NCI-H2196 (cell line): ENCODE results near the gene CLCN7.
"Not testable (repeated sequence)": the region's sequence is repeated elsewhere in the genome, so short reads cannot be mapped to it uniquely, and the experiment has no call there.

Experiments used
- DNase-seq: peaks from one replicate; lab custom pipeline; 2025; ENCODE audit not compliant: unreplicated experiment; lab: John Stamatoyannopoulos, UW

CLCN7 gene

DNA sequence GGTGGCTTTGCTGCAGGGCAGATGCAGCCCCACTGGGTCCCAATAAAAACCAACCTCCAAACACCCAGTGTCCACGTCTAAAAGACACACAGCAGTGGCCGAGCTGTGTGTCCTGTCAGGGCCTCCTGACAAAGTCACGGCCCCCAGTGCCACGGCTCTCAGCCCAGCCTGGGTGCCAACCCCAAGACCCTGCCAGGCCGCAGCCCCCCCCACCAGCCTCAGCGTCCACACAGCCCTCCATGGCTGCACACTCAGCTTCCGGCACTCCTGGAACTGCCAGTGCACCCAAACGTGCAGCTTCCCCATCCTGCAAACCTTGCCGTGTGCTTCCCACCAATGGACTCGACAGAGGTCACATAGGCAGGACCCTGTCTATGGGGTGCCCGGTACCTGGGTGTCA lies 26.9 kb downstream of the CLCN7 start:
- DNase-seq, result no peak

DNA sequence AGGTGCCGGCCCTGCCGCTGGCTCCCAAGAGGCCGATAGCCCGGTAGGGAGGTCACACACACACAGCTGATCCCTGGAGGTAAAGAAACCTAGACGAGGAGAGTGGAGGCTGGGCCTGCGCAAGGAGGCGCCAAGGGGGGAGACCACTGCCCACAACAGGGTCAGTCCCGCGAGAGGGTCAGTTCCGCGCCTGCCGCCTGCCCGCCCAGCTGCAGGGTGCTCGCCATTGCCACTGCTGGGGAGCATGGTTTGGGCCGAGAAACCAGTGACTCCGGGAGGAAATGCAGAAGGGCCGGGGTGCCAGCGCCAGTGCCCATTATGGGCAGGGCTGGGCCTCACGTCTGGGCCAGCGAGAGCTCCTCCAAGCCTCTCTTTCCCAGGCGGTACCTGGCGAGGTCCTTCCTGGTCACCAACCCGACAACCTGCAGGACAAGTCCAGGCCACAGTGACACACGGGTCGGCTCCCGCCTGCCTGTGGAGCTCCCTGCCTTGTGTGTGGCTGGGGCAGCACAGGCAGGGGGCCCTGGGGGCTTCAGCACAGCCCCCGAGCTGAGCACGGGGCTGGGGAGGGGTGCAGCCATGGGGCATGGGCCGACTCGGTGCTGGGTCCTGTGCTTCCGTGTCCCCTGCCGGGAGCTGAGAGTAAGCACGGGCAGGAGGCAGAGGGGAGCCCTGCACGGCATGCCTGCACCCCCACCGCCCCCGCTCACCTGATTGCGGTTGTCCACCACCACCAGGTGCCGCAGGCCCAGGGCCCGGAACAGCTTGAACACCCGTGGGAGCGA lies 28.3 kb downstream of the CLCN7 start:
- no peak for DNase-seq

DNA sequence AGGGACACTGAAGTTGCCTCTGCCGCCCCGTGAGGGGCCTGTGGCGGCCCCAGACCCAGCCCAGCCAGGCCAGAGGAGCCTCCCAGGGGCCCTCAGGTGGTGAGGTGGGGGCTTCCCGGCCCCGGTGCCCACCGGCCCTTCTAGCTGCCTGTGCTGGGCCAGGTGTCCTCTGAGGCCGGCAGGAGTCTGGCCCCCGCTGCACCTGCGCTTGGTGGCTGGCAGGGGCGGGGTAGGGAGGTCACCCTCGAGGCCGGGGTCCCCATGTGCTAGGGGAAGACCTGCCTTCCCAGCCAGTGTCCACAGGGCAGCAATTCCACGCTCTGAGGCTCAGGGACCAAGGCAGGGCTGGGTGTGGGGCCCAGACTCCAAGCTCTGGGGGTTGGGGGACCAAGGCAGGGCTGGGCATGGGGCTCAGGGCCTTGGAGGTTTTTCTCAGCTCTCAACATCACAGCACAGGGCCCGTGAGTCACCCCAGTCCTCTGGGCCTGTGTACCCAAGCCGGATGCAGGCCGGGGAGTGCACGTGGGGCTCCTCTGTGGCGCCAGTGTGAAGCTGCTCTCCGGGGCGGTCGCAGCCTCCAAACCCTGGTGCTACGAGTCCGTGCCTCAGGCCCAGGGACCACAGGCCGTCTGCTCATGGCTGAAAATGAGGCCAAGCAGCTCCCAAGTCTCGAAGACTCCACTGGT lies 29.2 kb downstream of the CLCN7 start:
- no peak for DNase-seq

DNA sequence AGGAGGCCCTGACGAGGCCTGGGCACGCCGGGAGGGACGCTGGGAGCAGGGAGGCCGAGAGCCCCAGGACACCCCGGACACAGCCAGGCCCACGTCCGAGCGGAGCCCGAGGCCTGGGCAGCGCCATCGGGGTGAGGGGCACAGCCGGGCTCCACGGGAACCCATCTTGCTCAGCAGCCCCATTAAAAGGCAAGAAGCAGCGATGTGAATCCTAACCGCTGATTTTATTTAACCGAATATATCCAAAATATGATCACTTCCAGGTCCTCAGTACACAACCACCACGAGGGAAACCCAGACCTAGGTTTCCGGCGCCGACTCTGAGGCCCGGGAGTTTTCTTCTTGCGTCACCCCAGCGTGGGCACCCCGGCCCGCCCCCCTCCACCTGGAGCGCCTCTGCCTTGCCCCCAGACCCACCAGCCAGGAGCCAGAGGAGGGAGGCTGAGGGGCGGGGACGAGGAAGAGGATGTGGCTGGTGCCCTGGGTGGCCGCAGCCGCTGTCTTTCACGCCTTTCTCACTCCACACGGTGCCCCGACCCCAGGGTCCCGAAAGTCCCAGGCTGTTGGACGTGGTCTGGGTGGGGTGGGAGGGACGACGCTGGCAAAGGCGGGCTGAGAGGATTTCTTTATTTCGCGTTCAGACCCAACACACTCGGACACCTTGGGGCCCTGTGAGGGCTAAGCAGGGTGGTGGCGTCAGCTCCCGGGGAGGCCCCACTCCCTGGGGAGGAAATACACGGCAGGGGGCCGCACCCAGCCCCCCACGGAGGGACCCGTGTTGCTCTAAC lies 29.9 kb downstream of the CLCN7 start:
- DNase-seq, result no peak

DNA sequence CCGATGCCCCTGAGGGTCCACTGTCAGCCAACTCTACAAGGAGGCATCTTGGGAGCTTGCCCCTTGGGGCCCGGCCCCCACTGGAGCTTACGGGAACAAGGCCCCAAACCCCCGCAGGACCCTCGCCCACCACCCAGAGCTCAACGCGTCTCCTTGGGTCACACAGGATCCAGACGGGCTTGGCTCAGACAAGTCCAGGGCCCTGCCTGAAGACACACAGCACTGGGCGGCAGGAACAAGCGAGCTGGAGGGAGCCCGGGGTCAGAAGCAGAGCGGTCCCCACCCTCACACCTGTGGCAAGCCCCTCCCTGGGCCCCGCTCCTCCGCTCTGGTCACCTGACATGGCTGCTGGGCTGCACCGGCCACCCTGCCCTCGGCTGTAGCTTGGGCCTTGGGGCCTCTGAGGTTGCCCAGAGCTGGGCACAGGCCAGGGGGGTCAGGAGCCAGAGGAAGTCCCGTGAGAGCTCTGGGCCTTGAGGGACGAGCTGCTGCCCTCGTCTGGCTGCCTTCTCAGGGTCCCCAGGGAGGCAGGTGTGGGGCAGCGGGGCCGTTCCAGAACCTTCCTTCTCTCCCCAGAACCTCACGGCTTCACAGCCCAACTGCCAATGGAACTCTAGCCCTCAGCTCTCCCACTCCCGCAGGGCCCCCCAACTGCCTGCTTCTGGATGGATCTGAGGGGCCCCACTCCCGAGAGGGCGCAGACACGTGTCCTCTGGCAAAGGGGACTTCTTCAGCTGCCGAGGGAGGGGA lies 30.7 kb downstream of the CLCN7 start, which contains the start of gene CCDC154:
CCDC154 (minus strand) TSS at position 577 of the 750 bp plus-strand sequence; CDS start at position 343, 234 bp downstream.
- no peak for DNase-seq

DNA sequence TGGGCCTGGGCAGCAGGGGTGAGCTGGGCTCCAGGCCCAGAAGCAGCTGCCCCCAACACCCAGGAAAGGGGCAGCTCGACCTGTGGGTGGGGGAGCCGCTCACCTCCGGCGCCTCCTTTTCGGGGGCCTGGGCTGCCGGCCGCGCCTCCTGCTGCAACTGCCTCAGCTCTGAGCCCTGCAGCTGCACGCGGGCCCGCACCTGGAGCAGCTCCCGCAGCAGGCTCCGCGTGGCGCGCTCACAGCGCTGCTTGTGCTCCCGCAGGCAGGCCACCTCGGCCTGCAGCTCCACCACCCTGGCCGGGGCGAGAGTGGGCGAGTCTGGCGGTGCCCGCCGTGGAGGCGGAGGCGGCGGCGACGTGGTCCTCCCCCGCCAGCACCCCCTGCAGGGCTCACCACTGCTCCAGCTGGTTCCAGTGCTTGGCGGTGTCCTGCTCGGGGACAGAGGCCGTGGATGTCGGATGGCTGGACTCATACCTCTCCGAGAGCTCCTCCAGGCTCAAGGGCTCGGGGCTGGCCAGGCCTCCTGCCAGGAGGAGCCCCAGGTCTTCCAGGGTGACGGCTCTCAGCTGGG lies 31.3 kb downstream of the CLCN7 start:
- no peak for DNase-seq

DNA sequence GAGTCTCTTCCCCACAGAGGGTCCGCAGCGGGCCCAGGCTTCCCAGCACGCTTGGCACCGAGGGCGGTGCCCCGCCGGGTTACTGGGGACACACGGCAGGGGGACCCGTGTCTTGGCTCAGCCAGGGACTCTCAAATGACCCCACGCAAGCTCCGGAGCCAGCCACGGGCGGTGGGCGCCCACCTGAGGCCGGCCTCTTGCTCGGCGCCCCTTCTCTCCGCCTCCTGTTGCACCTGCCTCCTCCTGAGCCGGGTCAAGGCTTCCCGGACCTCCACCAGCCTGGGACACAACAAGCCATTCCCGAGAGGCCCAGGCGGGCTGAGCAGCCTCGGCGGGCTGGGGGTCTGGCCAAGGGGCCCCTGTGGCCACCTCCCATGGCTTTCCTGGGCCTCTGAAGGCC lies 32.1 kb downstream of the CLCN7 start:
- DNase-seq, result no peak

DNA sequence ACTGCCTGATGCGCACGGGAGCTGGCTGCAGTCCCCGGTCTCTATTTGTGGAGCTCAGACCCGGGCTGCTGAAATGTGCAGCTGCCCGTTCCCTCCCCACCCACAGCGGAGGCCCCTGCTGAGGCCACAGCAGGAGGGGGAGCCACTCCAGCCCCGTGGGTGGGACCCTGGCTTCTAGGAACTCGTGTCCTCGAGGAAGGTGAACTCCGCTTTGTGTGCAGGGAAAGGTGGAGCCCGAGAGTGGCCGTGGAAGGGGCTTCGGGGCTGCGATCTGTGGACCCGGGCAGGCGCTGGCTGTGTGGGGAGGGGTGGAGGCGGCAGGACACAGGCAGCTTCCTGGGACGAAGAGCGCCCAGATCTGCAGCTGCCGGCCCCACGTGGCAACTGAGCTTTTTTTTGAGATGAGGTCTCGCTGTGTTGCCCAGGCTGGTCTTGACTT lies 33.4 kb downstream of the CLCN7 start:
- DNase-seq, result no peak

DNA sequence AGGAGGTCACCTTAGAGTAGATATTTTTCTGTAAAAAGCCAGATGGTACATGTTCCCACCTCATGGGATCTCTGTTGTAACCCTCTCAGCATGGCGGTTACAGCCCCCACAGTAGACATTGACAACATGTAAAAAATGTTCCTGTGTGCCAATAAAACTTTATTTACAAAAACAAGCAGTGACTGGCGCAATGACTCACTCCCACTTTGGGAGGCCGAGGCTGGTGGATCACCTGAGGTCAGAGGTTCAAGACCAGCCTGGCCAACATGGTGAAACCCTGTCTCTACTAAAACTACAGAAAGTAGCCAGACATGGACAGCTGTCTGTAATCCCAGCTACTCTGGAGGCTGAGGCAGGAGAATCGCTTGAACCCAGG lies 35.1 kb downstream of the CLCN7 start:
- DNase-seq, result not testable (repeated sequence)

DNA sequence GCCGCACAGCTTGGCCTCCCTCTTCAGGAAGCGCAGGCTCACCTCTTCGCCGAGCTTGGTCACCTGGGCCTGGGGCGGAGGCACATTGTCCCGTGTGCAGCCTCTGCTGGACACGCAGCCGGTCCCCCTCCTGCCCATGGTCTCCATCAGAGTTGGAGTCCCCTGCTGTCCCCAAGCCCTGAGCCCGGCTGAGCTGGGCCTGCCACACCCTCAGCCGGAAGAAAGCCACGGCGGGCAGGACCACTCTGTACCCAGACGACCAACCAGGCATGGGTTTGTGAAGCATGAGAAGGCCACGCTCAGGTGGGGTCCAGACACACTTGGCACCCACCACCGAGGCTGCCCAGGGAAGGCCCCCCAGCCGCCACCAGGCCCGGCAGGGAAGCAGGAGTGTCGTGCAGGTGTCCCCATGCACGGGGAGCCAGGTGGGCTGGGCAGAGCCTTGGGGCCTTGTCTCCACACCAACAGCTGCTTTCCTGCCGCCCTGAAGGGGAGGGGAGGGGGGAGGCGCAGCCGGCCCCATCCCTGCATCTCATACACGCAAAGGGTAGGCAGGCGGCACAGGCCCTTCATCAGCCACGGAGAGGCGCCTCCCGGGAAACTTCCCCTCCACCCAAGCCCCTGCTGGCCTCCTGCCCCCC lies 35.6 kb downstream of the CLCN7 start:
- DNase-seq, result no peak

DNA sequence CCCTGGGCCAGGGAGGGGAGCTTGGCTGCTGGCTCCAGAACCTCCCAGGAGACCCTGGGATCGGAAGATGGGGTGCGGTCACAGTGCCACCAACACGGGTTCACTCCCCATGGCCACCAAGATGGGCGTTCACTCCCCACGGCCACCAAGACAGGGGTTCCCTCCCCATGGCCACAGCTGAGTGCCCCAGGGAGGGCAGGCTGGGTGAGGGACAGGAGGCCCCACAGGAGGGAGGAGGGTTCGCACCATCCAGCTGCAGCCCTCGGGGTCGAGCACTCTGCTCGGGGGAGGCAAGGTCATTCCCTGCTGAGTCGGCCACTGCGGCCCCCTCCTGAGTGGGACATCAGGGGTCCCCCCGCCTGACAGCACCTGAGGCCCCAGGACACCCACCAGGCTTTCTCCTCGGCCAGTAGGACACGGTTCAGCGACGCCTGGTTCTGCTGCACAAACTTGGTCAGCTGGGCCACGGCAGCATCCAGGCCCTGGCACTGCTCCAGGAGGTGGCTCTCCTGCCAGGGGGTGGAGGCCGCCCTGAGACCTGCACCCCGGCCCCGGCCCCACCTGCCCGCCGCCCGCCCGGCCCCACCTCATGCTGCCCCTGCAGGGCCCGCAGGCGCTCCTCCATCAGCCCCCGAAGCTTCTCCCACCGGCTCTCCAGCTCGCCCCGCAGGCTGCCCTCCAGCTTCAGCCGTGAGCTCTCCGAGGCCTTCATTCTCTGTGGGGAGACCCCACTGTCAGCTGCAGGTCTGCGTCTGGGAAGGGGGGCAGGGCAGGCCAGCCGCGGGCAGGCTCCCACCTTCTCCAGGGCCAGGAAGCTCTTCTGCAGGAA lies 36.4 kb downstream of the CLCN7 start:
- no peak for DNase-seq

DNA sequence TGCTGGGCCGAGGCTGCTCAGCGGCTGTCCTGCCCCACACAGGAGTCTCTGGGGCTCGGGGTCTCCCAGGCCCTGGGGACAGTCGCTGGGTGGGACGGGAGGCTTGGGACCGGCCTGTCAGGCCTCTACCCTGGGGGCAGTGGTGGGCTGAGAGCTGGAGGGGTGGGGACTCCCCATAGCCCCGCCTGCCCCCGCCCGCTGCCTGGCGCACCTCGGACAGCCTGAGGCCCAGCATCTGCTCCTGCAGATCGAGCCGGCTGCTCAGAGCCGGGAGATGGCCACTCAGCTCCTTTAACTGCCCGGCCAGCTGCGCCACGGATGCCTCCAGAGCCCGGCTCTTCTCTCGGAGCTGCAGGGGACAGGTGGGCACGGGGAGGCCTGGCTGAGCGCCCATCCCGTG lies 37.2 kb downstream of the CLCN7 start:
- no peak for DNase-seq

DNA sequence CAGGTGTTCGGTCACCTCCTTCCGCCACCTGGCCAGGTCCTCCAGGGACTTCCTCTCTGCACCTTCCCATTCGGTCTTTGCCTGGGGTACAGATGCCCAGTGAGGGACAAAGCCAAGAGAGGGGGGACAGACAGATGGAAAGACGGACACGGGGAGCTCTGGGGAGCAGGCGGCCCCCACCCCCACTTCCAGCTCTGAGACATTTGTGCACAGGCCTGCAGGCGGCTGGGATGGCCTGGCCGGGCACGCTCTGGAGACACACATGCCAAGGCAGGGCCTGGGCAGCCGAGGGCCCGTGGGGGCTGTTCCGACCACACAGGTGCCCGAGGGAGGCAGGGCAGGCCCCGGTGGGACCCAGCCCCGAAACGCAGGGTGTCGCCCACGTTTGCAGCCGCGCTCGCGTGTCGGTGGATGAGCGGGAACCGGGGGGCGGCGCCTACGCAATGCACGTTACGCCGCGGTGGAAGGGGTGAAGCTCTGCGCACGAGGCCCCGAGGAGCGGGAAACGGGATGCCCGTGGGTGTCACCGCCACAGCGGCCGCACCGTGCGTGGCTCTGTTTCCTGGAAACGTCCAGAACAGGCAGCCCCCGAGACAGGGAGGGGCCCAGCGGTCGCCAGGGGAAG lies 38.0 kb downstream of the CLCN7 start:
- DNase-seq, result no peak

DNA sequence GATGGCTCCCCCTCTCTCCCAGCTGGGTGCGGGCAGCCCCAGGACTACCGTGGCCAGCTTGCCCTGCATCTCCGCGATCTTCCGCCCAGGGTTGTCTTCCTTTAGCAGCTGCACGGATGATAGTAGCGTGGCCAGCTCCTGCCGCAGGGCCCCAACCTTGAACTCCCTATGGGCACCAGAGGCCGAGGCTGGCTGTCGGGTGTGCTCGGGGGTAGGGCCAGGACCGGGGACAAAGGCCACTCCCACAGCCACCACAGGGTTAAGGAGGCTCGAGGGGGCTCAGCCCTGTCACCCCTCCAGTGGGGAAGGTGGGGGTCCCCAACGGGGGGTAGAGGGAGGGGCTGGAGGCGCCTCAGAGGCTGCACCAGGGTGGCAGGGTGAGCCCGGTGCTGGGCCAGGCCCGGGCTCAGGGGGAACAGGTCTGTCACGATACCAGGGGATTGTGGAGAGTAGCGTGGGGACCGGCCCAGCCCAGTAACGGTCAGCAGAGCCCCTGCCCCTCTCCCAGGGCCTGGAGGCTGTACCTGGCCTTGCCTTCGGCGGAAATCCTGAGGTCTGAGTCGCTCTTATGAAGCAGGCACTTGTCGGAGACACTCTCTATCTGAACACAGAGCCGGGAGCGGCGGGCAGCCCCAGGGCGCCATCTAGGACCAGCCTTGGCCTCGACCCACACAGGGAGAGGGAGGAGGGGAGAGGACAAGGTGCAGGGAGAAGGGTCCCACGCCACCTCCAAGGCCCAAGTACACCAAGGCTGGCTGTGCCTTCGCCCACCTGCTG lies 38.7 kb downstream of the CLCN7 start:
- DNase-seq, result no peak

DNA sequence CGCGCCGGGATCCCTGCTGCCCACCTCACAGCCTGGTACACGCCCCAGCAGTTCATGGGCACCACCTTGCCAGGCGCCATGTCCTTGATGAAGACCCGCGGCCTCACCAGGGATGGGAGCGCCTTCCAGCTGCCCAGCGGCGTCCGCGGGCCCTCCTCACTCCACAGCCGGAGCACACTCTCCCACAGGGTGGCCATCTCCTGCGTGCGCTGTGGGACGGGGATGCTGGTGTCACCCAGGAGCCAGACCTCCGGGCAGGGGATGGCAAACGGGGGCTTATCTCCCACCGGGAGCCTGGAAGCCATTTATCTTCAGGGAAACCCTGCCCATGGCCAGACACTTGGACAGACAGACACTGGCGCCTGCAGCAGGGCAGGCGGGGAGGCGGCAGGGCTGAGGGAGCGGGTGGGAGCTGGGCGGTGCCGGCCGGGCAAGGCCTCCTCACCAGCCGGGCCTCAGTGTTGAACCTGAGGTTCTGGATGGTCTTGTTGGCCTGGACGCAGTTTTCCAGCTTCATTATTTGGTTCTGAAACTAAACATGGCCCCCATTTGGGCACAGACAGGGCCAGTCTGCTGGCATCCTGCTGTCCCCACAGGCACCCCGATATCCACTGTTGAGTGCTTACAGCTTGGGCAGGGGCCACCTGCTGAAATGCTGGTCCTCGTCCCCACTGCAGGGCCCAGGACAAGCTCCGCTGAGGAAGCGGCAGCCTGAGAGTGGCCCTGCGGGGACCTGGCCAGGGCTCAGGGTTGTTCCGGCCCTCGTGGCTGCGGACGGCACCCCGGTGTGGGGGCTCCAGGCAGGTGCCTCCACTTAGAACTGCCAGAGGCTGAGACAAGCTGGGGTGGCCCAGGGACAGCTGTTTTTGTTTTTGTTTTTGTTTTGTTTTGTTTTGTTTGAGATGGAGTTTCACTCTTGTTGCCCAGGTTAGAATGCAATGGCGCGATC lies 39.9 kb downstream of the CLCN7 start:
- no peak for DNase-seq

DNA sequence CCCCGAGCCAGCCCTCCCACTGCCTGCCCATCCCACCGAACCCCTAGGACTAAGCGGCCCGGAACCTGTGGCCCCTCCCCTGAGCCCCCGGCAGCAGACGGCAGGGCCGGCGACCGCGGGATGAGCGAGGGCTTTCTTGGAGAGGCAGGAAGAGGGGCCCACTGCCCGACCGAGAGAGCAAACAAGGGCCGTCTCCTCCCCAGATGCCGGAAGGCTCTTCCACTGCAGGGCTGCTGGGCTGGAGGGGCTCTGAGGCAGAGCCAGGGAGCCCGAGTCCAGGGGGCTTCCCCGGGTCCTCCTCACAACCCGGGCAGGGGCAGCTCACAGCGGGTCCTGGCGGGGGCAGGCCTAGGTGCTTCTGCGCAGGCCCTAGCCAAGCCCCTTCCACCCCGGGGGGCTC lies 41.1 kb downstream of the CLCN7 start:
- DNase-seq, result no peak

DNA sequence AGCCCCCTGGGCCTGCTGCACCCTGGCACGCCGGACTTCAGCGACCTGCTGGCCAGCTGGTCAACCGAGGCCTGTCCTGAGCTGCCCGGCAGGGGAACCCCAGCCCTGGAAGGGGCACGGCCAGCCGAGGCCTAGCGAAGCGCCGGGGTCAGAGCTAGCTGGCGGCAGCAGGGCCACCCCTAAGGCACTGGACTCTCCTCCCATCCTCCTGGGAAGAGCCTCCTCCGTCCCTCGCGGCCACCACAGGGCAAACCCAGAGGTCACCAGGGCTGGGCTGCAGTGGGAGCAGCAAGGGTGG lies 41.6 kb downstream of the CLCN7 start:
- no peak for DNase-seq
